GM08714 (cell line): ENCODE measurements around the gene STX16.

Source experiments
- H3K4me3 ChIP-seq: fragments of 200-500 bp; sonication (Bioruptor generic); 2 replicates; pipeline ENCODE4 v1.5.1; 2014; ENCODE audit warnings: mild to moderate bottlenecking, low read length, inconsistent platforms
- ZNF274 ChIP-seq: IDR thresholded peaks from 2 replicates; pipeline ENCODE4 v1.6.1; 2012; ENCODE audit warnings: mild to moderate bottlenecking, low read depth, low read length

STX16 gene

GRCh38 chr20:58623579-58624473, 27.3 kb upstream of the STX16 start:
- TF ChIP-seq ZNF274 = no peak

DNA sequence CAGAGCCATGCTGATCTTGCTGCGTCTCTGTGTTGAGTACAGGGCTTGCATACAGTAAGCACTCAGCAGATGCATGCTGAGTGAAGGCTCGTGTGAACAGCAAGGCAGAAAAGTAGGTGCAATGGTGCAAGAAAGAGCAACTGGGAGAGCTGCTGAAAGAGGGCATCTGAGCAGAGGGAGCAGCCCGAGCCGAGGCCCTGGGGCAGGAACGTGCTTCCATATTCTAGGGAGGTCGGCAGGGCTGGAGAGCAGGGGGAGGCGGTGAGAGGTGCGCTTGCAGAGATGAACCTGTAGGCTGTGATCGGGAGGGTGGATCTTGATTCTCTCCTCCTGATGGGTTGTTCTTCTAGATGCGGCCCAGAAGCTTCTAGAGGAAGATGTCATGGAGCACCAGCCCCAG, 26.4 kb upstream of the STX16 start:
- no peak for TF ChIP-seq ZNF274
- no peak overlapping the region for H3K4me3 ChIP-seq

More at GRCh38 chr20:58623579-58624473, 27.3 kb upstream of the STX16 start:
- no peak overlapping the region for H3K4me3 ChIP-seq

DNA sequence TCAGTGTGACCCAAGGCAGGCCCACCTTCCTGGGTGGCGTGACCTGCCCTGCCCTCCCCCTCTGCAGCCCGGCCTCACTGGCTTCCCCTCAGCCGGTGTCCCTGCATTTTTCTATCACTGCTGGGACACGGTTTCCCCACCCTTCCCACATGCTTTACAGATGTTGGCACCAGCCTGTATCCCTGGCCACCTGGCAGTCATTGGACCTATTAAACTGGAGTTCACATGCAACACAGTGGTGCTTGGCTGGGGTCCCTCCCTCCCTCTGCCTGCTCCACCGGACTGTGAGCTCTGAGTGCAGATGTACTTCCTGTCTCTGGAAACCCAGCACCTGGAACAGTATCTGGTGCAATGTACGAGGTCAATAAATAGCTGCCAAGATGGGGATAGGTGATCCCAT, 25.5 kb upstream of the STX16 start:
- no peak overlapping the region for H3K4me3 ChIP-seq
- TF ChIP-seq ZNF274 = no peak

GRCh38 chr20:58626051-58626450, 25.0 kb upstream of the STX16 start:
- H3K4me3 ChIP-seq = no peak overlapping the region
- no peak for TF ChIP-seq ZNF274

- H3K4me3 ChIP-seq = no peak overlapping the region
- no peak for TF ChIP-seq ZNF274
Observed at GRCh38 chr20:58627212-58628072, 23.6 kb upstream of the STX16 start.

DNA sequence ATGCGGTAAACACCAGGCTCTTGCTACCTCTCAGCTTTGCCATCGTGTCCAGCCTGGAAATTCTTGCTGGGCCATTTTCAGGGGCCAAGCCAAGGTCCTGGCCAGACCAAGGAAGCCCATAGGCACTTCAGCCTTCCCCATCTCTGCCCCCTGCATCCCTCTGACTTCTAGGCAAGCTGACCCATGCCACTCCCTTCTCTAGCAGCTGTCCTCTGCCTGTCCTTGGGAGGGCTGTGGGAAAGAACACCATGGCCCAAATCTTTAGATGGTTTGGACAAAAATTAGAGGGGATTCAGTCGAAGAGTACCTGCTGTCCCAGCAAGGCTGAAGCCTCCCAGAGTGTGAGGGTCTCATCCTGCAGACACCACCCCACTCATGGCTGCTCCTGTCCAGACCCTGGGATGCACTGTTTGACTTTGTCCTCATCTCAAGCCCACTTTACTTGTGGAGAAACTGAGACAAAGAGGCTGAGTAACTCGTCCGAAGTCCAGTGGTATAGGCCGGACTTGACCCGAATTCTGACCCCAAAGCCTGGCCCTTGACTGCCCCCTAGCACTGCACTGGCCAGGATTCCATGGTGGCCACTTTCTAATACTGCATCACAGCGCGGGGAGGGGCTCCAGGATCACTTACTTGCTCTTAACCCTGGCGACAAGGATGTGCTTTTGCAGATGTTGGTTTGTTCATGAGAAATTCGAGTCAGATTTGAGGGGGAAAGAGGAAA, 22.4 kb upstream of the STX16 start:
- no peak for TF ChIP-seq ZNF274
- H3K4me3 ChIP-seq = no peak overlapping the region

GRCh38 chr20:58629215-58629580, 21.9 kb upstream of the STX16 start:
- TF ChIP-seq ZNF274 = no peak
- H3K4me3 ChIP-seq = no peak overlapping the region

DNA sequence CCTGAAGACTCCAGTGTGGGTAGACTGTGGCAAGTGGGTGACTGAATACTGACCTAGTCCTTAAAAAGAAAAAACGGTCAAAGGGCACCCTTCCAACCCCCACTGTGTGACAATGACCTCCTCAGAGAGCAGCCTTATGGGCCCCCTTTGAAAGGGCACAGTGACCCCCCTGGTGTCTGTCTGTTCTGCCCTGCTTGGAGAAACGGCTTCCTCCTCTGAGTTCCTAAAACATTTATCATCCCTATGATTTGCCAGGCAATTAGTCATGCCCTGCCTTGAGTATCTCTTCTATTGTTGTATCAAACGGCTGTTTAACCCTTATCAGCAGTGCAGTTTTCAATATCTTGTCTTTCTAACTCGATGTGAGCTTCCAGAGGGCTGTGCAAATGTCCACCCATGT, 21.0 kb upstream of the STX16 start:
- H3K4me3 ChIP-seq = no peak overlapping the region
- TF ChIP-seq ZNF274 = no peak

DNA sequence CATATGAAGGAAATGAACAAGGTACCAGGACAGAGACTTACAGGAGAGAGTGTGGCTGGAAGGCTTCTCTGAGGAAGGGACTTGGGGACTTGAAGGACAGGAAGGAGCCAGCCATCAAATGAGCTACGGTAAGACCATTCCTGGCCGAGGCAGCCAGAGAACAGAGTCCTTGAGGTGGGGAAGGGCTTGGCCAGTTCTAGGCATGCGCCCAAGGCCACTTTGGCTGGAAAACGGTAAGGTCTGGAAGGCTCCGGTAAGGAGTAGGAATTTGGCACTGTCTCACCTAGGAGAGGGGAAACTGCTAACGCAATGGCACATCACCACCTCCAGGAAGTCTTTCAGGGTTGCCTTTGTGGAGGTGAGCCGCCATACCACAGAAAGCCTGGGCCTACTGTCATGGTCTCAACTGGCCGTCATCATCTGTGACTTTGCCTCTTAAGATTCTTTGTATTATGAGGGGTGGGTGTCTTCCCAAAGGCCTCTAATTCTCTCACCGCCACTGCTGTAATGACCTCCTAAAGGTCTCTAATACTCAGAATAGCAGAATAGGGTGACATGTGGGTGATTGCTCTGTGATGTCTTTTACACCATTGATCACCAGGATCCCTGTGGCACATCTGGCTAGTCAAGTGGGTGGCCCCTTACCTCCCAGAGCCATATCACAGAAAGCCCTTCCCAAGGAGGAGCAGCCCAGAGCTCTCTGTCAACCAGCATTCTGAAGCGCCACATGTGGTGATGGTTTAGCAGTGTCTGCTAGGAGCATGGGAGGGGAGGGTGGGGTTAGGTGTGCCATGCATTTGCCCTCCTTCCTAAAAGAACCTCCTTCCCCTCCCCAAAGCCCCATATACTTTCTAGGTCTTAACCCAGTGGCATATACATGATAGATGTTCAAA, 17.7 kb upstream of the STX16 start:
- no peak for TF ChIP-seq ZNF274
- H3K4me3 ChIP-seq = no peak overlapping the region

DNA sequence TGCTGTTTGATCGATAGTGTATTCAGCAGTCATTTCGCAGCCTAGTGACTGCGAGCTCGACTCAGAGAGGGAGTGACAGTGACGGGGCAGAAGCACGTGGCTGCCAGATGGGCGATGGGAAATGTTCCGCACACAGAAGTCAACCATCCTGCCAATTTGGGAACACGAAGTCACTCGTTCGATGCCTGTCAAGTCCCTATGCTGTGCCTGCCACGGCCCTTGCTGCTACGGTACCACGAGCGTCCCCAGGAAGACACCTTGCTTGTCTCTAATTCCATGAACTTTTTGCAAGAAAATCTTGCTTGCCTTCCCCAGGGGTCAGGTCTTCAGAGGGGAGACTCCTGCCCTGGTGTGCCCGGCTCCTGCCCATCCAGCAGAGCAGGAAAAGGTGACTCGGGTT, 17.0 kb upstream of the STX16 start:
- no peak overlapping the region for H3K4me3 ChIP-seq
- no peak for TF ChIP-seq ZNF274

GRCh38 chr20:58634521-58635278, 16.4 kb upstream of the STX16 start:
- no peak for TF ChIP-seq ZNF274

DNA sequence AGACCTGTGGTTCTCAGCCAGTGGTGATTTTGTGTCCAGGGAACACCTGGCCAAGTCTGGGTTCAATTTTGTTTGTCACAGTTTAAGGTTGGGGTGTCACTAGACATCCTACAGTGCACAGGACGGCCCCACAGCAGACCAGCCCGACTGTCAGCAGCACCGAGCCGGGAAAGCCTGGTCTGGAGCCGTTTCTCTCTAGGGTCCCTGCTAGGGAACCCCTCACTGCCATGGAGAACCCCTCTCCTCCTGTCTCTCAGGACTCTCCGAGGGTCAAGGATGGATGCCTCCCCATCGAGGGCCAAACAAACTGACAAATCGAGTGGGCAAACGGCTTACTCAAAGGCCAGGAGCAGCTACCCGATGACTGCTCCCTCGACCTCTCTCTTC, 15.8 kb upstream of the STX16 start:
- no peak for TF ChIP-seq ZNF274
- no peak overlapping the region for H3K4me3 ChIP-seq

More at GRCh38 chr20:58634521-58635278, 16.4 kb upstream of the STX16 start:
- no peak overlapping the region for H3K4me3 ChIP-seq

DNA sequence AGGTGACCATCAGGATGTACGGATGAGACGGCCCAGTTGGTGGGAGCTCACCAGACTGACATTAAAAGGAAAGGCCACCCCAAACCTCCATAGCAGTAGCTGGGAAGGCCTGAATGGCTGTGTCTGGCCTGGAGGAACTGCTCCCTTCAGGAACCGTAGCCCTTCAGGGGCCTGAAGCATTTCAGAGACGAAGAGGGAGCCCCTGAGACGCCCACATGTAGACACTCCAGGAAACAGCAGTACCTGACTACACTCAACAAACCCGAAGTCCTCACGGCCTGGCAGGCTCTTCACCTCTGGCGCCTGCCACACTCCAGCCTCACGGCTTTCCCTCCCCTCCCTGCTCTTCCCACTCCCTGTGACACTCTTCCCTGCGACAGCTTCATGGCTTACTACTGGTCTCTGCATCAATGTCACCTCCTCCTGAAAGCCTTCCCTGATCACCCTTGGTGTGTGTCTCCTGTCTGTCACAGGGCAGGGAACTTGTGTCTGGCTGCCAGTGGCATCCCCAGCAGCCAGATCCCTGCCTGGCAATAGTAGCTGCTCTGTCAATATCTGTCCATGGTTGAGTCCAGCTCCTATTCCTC, 14.6 kb upstream of the STX16 start:
- no peak for TF ChIP-seq ZNF274
- no peak overlapping the region for H3K4me3 ChIP-seq
